ENCODE data around the gene SEC14L5. TPM values are rescaled to one million over a fixed set of nuclear protein-coding genes. Genes with fewer than 3 reads are reported as not detected.

Gene SEC14L5
- total and polyA plus RNA-seq, 2 experiments from 2014 or later, result 2.6 to 5.9 TPM

GRCh38 chr16:5034167-5034523, 76.0 kb downstream of the SEC14L5 start:
- H3K4me2 ChIP-seq, result peak overlapping the region; percentile 74
- H3K79me2 ChIP-seq (replicated peaks; ENCODE audit: insufficient read depth), result no peaks in the 10 kb centered on the region; the same call in 1 of the 2 replicates
- H3K4me3 Mint-ChIP-seq, result peak overlapping the region; percentile 83
- H3K9me3 Mint-ChIP-seq, result no peaks in the 10 kb centered on the region
- H3K27ac ChIP-seq (ENCODE audit: low read depth), result no peak overlapping the region
- no peaks in the 10 kb centered on the region for H3K9me2 ChIP-seq (ENCODE audit: insufficient read depth)
- H3K27me3 Mint-ChIP-seq (ENCODE audit: insufficient read depth, low read depth, poor library complexity), result peaks cover 30% of the 10 kb centered on the region
- H3K4me1 ChIP-seq (ENCODE audit: insufficient read depth), result peaks cover 32% of the 10 kb centered on the region
- peaks cover 39% of the 10 kb centered on the region for H3K4me1 Mint-ChIP-seq
- peak overlapping the region; percentile 54; the same call in 1 of the 2 replicates for H2AFZ ChIP-seq
- no peaks in the 10 kb centered on the region for H4K20me1 ChIP-seq (replicated peaks; ENCODE audit: insufficient read depth)
- peaks cover 12% of the 10 kb centered on the region for H3F3A ChIP-seq (replicated peaks; ENCODE audit: low read depth)
- TF ChIP-seq ZNF462 (CRISPR knock-in tag; IDR thresholded peaks at IDR 0.05), result no peak
- no peak for TF ChIP-seq ETS1 (IDR thresholded peaks at IDR 0.05)
- no peak for TF ChIP-seq ZNF114 (CRISPR knock-in tag; IDR thresholded peaks at IDR 0.05)
- TF ChIP-seq EZH2 (IDR thresholded peaks at IDR 0.05; ENCODE audit: low read depth, unreplicated experiment), result no peak
- TF ChIP-seq STAT1 (IDR thresholded peaks at IDR 0.05; ENCODE audit: unreplicated experiment), result no peak
- no peak for TF ChIP-seq CREB1 (CRISPR knock-in tag; IDR thresholded peaks at IDR 0.05; ENCODE audit: low read depth)
- TF ChIP-seq ZNF331 (CRISPR knock-in tag; IDR thresholded peaks at IDR 0.05; ENCODE audit: low read depth), result no peak
- no peak for TF ChIP-seq REST (IDR thresholded peaks at IDR 0.05; ENCODE audit: unreplicated experiment)
- TF ChIP-seq JUNB (IDR thresholded peaks at IDR 0.05; ENCODE audit: unreplicated experiment), result no peak
- no peak for TF ChIP-seq POLR2AphosphoS5 (IDR thresholded peaks at IDR 0.05; ENCODE audit: low read depth)
- no peak for TF ChIP-seq NANOG (IDR thresholded peaks at IDR 0.05; ENCODE audit: borderline replicate concordance)
- no peak for TF ChIP-seq EZH2phosphoT487 (IDR thresholded peaks at IDR 0.05; ENCODE audit: unreplicated experiment)
- no peaks in the 10 kb centered on the region; the same call in 2 of the 3 replicates for H3K36me3 Mint-ChIP-seq (ENCODE audit: low read depth)
- H3K4me3 ChIP-seq, result peak overlapping the region; percentile 90
- no peak for ATAC-seq
- H3K27ac Mint-ChIP-seq, result 0 out of 2 replicates have a peak overlapping the region, but pooled peaks have one; percentile 16
- no peaks in the 10 kb centered on the region for H3K36me3 ChIP-seq (ENCODE audit: insufficient read depth)
- no peak for DNase-seq (ENCODE audit: low spot score)
- peaks cover 6% of the 10 kb centered on the region for H3K27me3 ChIP-seq (ENCODE audit: insufficient read depth)
